ENCODE data around the gene C1QTNF6.

- no peak for TF ChIP-seq EZH2 (IDR thresholded peaks at IDR 0.05; ENCODE audit: borderline replicate concordance, low read depth, low read length, poor library complexity, severe bottlenecking)
- TF ChIP-seq CTCF (conservative IDR thresholded peaks at IDR 0.05; ENCODE audit: low read depth, low read length) = no peak
Measured at GRCh38 chr22:37164505-37164887, 23.6 kb downstream of the C1QTNF6 start.

Data from A673 (cell line).